Fibroblast of lung (primary cell): ENCODE measurements around the gene DDX23. TPM values are rescaled to one million over a fixed set of nuclear protein-coding genes. Genes with fewer than 3 reads are reported as not detected.

ENCODE experiments used
- DNase-seq, 2 donors: peaks; one replicate each; pipeline versions ENCODE4 v3.0.0 to v3.0.0-alpha.2; 2010; ENCODE audit warnings: low read depth in 2 of 2
- H2AFZ ChIP-seq: 2 replicates; pipeline ENCODE4 v1.5.1; 2012; ENCODE audit warnings: low read length, control low read depth, inconsistent platforms
- H3K27ac ChIP-seq: 2 replicates; pipeline ENCODE4 v1.5.1; 2011; ENCODE audit warnings: low read length, control low read depth; ENCODE audit not compliant: insufficient read depth
- H3K27me3 ChIP-seq: 2 replicates; pipeline ENCODE4 v1.5.1; 2011; ENCODE audit warnings: mild to moderate bottlenecking, low read length; ENCODE audit not compliant: control insufficient read depth, insufficient read depth
- H3K36me3 ChIP-seq: 2 replicates; pipeline ENCODE4 v1.5.1; 2011; ENCODE audit warnings: low read length; ENCODE audit not compliant: control insufficient read depth, insufficient read depth
- H3K4me1 ChIP-seq: 2 replicates; pipeline ENCODE4 v1.5.1; 2011; ENCODE audit warnings: low read length; ENCODE audit not compliant: control insufficient read depth, insufficient read depth; ENCODE audit errors: extremely low read depth
- H3K4me2 ChIP-seq: 2 replicates; pipeline ENCODE4 v1.5.1; 2011; ENCODE audit warnings: low read length, control low read depth; ENCODE audit not compliant: insufficient read depth; ENCODE audit errors: extremely low read depth
- H3K4me3 ChIP-seq, 4 experiments: fragments of 200-600 bp in 1 of 4; sonication (generic) in 1 of 4; replicated peaks in 1 of 4; 2 replicates each; pipeline ENCODE4 v1.5.1; 2011 to 2016; ENCODE audit warnings: low read length in 4 of 4, low read depth in 3 of 4, mild to moderate bottlenecking in 3 of 4, control low read depth in 2 of 4, inconsistent platforms in 1 of 4, mixed read lengths in 1 of 4; ENCODE audit not compliant: insufficient read depth in 1 of 4; ENCODE audit errors: control extremely low read depth in 1 of 4
- H3K79me2 ChIP-seq: 2 replicates; pipeline ENCODE4 v1.5.1; 2012; ENCODE audit warnings: mild to moderate bottlenecking, low read length, inconsistent platforms; ENCODE audit not compliant: control insufficient read depth, insufficient read depth
- H3K9ac ChIP-seq: 2 replicates; pipeline ENCODE4 v1.5.1; 2011; ENCODE audit warnings: mild to moderate bottlenecking, low read length, control low read depth; ENCODE audit not compliant: insufficient read depth
- H3K9me3 ChIP-seq: 2 replicates; pipeline ENCODE4 v1.5.1; 2012; ENCODE audit warnings: low read depth, low read length; ENCODE audit not compliant: control insufficient read depth, insufficient read depth
- H4K20me1 ChIP-seq: 2 replicates; pipeline ENCODE4 v1.5.1; 2011; ENCODE audit warnings: low read length; ENCODE audit not compliant: control insufficient read depth, insufficient read depth; ENCODE audit errors: extremely low read depth
- CTCF ChIP-seq, 2 donors: IDR thresholded peaks in 1 of 2; conservative IDR thresholded peaks in 1 of 2; 1 replicate in 1 of 2; 2 replicates in 1 of 2; pipeline ENCODE4 v1.5.1; 2011 to 2012; ENCODE audit warnings: low read length in 2 of 2, control low read depth in 1 of 2, inconsistent platforms in 1 of 2, low read depth in 1 of 2, mild to moderate bottlenecking in 1 of 2
- EZH2 ChIP-seq: IDR thresholded peaks from 2 replicates; pipeline ENCODE4 v1.5.1; 2012; ENCODE audit warnings: low read length, control low read depth, mild to moderate bottlenecking; ENCODE audit errors: missing control alignments
- polyA minus RNA-seq: library from RNA; depleted of rRNA, polyadenylated mRNA; stranded (reverse); fragments of >200 nt; gene quantifications from 2 replicates; pipeline ENCODE4 v1.2.3, GENCODE V29; 2011; ENCODE audit warnings: low replicate concordance
- polyA plus RNA-seq, 2 donors: library from polyadenylated mRNA; depleted of rRNA in 1 of 2; stranded (reverse) in 1 of 2; unstranded in 1 of 2; fragments of >200 nt; gene quantifications; 2 replicates each; pipeline ENCODE4 v1.2.1, GENCODE V29; 2011 to 2012; ENCODE audit warnings: missing spikeins in 1 of 2
- total RNA-seq: library from RNA; depleted of rRNA; stranded (reverse); fragments of >200 nt; gene quantifications from 2 replicates; pipeline ENCODE4 v1.2.1, GENCODE V29; 2014

Gene DDX23
- total RNA-seq = 62.4 and 65.5 TPM in 2 replicates
- polyA plus RNA-seq = 48.6 and 65.1 TPM in 2 replicates
- polyA plus RNA-seq (2012) = 50.7 and 67.1 TPM in 2 replicates
- polyA minus RNA-seq = 46.8 and 67.1 TPM in 2 replicates

- peak within 1 kb of the TSS; percentile 95 for H3K4me2 ChIP-seq
- DNase-seq = peak; percentile 97 to 98
- H3K27me3 ChIP-seq = peaks cover 6% of the 10 kb centered on the region
- peak within 1 kb of the TSS; percentile 88 for H3K27ac ChIP-seq
- TF ChIP-seq EZH2 (no peak), CTCF (conservative IDR thresholded peaks at IDR 0.05 in 1 of 2, IDR thresholded peaks at IDR 0.05 in 1 of 2; ENCODE audit: low read depth in 1 of 2, low read length in 2 of 2) (no peak)
- peaks cover 34% of the 10 kb centered on the region for H3K79me2 ChIP-seq
- H3K4me1 ChIP-seq = peaks cover 7% of the 10 kb centered on the region
- no peaks in the 10 kb centered on the region for H3K36me3 ChIP-seq
- no peaks in the 10 kb centered on the region for H4K20me1 ChIP-seq
- peak within 1 kb of the TSS; percentile 61 to 98 (median 85) for H3K4me3 ChIP-seq
- no peaks in the 10 kb centered on the region for H3K9me3 ChIP-seq
- H3K9ac ChIP-seq = peak within 1 kb of the TSS; percentile 87
- H2AFZ ChIP-seq = peak within 1 kb of the TSS; percentile 83
Observed at GRCh38 chr12:48851883-48852733, at the start of gene DDX23. TSS of gene DDX23 (minus strand) at chr12:48852163. CDS start at chr12:48845782, 6,381 bp downstream.

GRCh38 chr12:48901278-48901677 is 49.3 kb upstream of the DDX23 start:
- Histone ChIP-seq H3K27me3 (peaks cover 6% of the 10 kb centered on the region), H3K79me2 (no peaks in the 10 kb centered on the region), H3K36me3 (no peaks in the 10 kb centered on the region), H2AFZ (no peak overlapping the region), H4K20me1 (no peaks in the 10 kb centered on the region), H3K9me3 (no peaks in the 10 kb centered on the region), H3K4me2 (no peak overlapping the region), H3K9ac (no peak overlapping the region), H3K4me3 (no peak overlapping the region), H3K4me1 (peaks cover 6% of the 10 kb centered on the region), H3K27ac (no peak overlapping the region)
- no peak for TF ChIP-seq CTCF (conservative IDR thresholded peaks at IDR 0.05 in 1 of 2, IDR thresholded peaks at IDR 0.05 in 1 of 2; ENCODE audit: low read depth in 1 of 2, low read length in 2 of 2)
- TF ChIP-seq EZH2 = no peak
- no peak for DNase-seq

GRCh38 chr12:48899651-48900050 is 47.7 kb upstream of the DDX23 start:
- Histone ChIP-seq H3K79me2 (no peaks in the 10 kb centered on the region), H3K4me1 (peaks cover 6% of the 10 kb centered on the region), H3K27me3 (no peaks in the 10 kb centered on the region), H3K9ac (no peak overlapping the region), H3K9me3 (no peaks in the 10 kb centered on the region), H3K4me2 (no peak overlapping the region), H3K4me3 (no peak overlapping the region), H4K20me1 (no peaks in the 10 kb centered on the region), H3K36me3 (no peaks in the 10 kb centered on the region), H2AFZ (no peak overlapping the region), H3K27ac (no peak overlapping the region)
- TF ChIP-seq EZH2 = no peak
- no peak for TF ChIP-seq CTCF (conservative IDR thresholded peaks at IDR 0.05 in 1 of 2, IDR thresholded peaks at IDR 0.05 in 1 of 2; ENCODE audit: low read depth in 1 of 2, low read length in 2 of 2)
- no peak for DNase-seq
